ENCODE results near the gene RNU11. TPM values are rescaled to one million over a fixed set of nuclear protein-coding genes. Genes with fewer than 3 reads are reported as not detected.

Gene RNU11
- total RNA-seq (not detected in 2 replicates), polyA plus RNA-seq (not detected in 2 replicates)

DNA sequence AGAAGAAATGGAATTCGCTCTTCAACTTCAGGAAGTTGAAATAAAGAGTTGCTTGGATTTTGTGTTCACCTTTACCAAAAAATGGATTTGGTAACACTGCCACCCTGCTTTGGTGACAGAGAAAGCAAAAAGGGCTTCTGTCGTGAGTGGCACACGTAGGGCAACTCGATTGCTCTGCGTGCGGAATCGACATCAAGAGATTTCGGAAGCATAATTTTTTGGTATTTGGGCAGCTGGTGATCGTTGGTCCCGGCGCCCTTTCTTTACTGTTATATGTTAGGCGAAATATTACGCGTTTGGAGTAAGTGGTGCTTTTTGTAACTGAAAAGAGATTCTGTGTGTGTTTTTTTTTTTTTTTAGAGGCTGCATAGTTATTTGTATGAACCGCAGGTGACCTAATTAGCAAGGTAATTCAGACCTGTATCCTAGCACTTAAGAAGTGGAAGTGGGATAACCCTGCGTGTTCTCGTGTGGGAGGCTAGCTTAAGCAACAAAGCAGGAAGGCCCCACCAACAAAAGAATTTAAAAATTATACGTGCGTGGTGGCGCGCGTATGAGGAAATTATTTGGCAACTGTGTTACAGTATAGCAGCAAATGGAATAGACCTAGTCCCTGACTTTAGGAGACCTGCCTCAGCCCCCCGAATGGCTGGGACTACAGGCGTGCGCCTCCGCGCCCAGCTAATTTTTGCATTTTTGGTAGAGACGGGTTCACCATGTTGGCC lies at the start of gene RNU11:
Gene RNU11, plus strand, starts transcription at position 127 of the 725 bp plus-strand sequence.
- TF ChIP-seq EZH2phosphoT487 (IDR thresholded peaks at IDR 0.05; ENCODE audit: low read depth, severe bottlenecking, unreplicated experiment) (no peak), EZH2 (IDR thresholded peaks at IDR 0.05; ENCODE audit: borderline replicate concordance) (no peak)
- TF ChIP-seq, protein P1, sequence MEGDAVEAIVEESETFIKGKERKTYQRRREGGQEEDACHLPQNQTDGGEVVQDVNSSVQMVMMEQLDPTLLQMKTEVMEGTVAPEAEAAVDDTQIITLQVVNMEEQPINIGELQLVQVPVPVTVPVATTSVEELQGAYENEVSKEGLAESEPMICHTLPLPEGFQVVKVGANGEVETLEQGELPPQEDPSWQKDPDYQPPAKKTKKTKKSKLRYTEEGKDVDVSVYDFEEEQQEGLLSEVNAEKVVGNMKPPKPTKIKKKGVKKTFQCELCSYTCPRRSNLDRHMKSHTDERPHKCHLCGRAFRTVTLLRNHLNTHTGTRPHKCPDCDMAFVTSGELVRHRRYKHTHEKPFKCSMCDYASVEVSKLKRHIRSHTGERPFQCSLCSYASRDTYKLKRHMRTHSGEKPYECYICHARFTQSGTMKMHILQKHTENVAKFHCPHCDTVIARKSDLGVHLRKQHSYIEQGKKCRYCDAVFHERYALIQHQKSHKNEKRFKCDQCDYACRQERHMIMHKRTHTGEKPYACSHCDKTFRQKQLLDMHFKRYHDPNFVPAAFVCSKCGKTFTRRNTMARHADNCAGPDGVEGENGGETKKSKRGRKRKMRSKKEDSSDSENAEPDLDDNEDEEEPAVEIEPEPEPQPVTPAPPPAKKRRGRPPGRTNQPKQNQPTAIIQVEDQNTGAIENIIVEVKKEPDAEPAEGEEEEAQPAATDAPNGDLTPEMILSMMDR (IDR thresholded peaks at IDR 0.05; ENCODE audit: poor library complexity): no peak
- Histone ChIP-seq H2AFZ (peak within 1 kb of the TSS; percentile 13), H3K79me2 (no peaks in the 10 kb centered on the region), H3K4me3 (no peak within 1 kb of the TSS), H3K9me2 (replicated peaks; ENCODE audit: insufficient read depth) (no peaks in the 10 kb centered on the region), H3K9me3 (ENCODE audit: low read depth) (no peaks in the 10 kb centered on the region), H3K27ac (peak within 1 kb of the TSS; percentile 89), H3K4me1 (ENCODE audit: insufficient read depth) (peaks cover 7% of the 10 kb centered on the region), H3K4me2 (peak within 1 kb of the TSS; percentile 75), H3K27me3 (no peaks in the 10 kb centered on the region), H3K36me3 (replicated peaks; ENCODE audit: insufficient read depth, low read depth) (no peaks in the 10 kb centered on the region), H4K20me1 (ENCODE audit: insufficient read depth, poor library complexity, severe bottlenecking) (no peaks in the 10 kb centered on the region)
- peak; percentile 96 for DNase-seq (ENCODE audit: low spot score)
- WGBS (ENCODE audit: low lambda C conversion rate, missing lambda C conversion rate): 7% methylated on average over 28 of the region's 28 CpGs

- Histone ChIP-seq H3K4me3 (no peak overlapping the region), H3K27ac (peak overlapping the region; percentile 49), H3K4me1 (ENCODE audit: insufficient read depth) (peaks cover 5% of the 10 kb centered on the region), H3K9me2 (replicated peaks; ENCODE audit: insufficient read depth) (no peaks in the 10 kb centered on the region), H3K4me2 (no peak overlapping the region), H3K36me3 (replicated peaks; ENCODE audit: insufficient read depth, low read depth) (no peaks in the 10 kb centered on the region), H4K20me1 (ENCODE audit: insufficient read depth, poor library complexity, severe bottlenecking) (no peaks in the 10 kb centered on the region), H3K79me2 (no peaks in the 10 kb centered on the region), H2AFZ (no peak overlapping the region), H3K27me3 (no peaks in the 10 kb centered on the region), H3K9me3 (ENCODE audit: low read depth) (no peaks in the 10 kb centered on the region)
- 59% methylated on average over 3 of the region's 3 CpGs for WGBS (ENCODE audit: low lambda C conversion rate, missing lambda C conversion rate)
- peak; percentile 45 for DNase-seq (ENCODE audit: low spot score)
- TF ChIP-seq EZH2 (IDR thresholded peaks at IDR 0.05; ENCODE audit: borderline replicate concordance): no peak
- no peak for TF ChIP-seq EZH2phosphoT487 (IDR thresholded peaks at IDR 0.05; ENCODE audit: low read depth, severe bottlenecking, unreplicated experiment)
- TF ChIP-seq, protein P1 (IDR thresholded peaks at IDR 0.05; ENCODE audit: poor library complexity): no peak
Observed at GRCh38 chr1:28601696-28602095, 46.7 kb upstream of the RNU11 start.

- Histone ChIP-seq H3K4me2 (no peak overlapping the region), H3K4me3 (no peak overlapping the region), H3K27ac (peak overlapping the region; percentile 49), H3K4me1 (ENCODE audit: insufficient read depth) (peaks cover 5% of the 10 kb centered on the region), H3K27me3 (no peaks in the 10 kb centered on the region), H2AFZ (no peak overlapping the region), H4K20me1 (ENCODE audit: insufficient read depth, poor library complexity, severe bottlenecking) (no peaks in the 10 kb centered on the region), H3K36me3 (replicated peaks; ENCODE audit: insufficient read depth, low read depth) (no peaks in the 10 kb centered on the region), H3K9me3 (ENCODE audit: low read depth) (no peaks in the 10 kb centered on the region), H3K79me2 (no peaks in the 10 kb centered on the region), H3K9me2 (replicated peaks; ENCODE audit: insufficient read depth) (no peaks in the 10 kb centered on the region)
- TF ChIP-seq, protein P1 (IDR thresholded peaks at IDR 0.05; ENCODE audit: poor library complexity): peak; percentile 80
- TF ChIP-seq EZH2phosphoT487 (IDR thresholded peaks at IDR 0.05; ENCODE audit: low read depth, severe bottlenecking, unreplicated experiment): no peak
- TF ChIP-seq EZH2 (IDR thresholded peaks at IDR 0.05; ENCODE audit: borderline replicate concordance): no peak
- DNase-seq (ENCODE audit: low spot score): peak; percentile 81
- WGBS (ENCODE audit: low lambda C conversion rate, missing lambda C conversion rate): 76% methylated on average over 15 of the region's 15 CpGs
Observed at GRCh38 chr1:28602536-28603439, 45.6 kb upstream of the RNU11 start.
